ENCODE results near the gene DAB2IP.
"Not testable (repeated sequence)": the region's sequence is repeated elsewhere in the genome, so short reads cannot be mapped to it uniquely, and the experiment has no call there.

Gene DAB2IP

GRCh38 chr9:121609822-121610637 is 41.4 kb upstream of the DAB2IP start:
- no peak for TF ChIP-seq CTCF (IDR thresholded peaks at IDR 0.05; ENCODE audit: low read depth, low read length)
- H3K4me3 ChIP-seq (ENCODE audit: low read depth, low read length): no peak overlapping the region

GRCh38 chr9:121610638-121610953 is 40.8 kb upstream of the DAB2IP start:
- TF ChIP-seq CTCF (IDR thresholded peaks at IDR 0.05; ENCODE audit: low read depth, low read length): no peak
- H3K4me3 ChIP-seq (ENCODE audit: low read depth, low read length): no peak overlapping the region

DNA sequence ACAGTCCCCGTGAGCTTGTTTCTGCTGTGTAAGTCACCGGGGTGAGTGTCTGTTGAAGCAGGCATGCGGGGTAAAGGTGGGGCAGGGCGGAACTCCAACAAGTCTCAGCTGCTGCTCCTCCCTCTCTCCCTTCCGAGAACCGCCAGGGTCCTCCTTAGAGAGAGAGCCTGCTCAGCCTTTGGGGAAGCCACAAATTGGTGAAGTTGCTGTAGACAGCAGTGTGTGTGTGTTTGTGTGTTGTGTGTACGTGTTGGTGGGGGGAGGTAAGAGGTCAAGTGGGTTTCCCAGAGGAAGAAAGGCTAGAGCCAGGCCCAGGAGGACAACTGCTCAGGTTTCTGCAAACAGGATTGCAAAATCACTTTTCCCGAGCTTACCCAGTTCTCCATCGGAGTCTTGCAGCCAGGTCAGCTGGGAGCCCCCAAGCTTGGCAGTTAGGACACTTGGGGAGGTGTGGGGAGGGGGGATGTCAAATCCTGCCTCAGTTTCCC is 38.9 kb upstream of the DAB2IP start:
- H3K4me3 ChIP-seq (ENCODE audit: low read depth, low read length): no peak overlapping the region
- no peak for TF ChIP-seq CTCF (IDR thresholded peaks at IDR 0.05; ENCODE audit: low read depth, low read length)

DNA sequence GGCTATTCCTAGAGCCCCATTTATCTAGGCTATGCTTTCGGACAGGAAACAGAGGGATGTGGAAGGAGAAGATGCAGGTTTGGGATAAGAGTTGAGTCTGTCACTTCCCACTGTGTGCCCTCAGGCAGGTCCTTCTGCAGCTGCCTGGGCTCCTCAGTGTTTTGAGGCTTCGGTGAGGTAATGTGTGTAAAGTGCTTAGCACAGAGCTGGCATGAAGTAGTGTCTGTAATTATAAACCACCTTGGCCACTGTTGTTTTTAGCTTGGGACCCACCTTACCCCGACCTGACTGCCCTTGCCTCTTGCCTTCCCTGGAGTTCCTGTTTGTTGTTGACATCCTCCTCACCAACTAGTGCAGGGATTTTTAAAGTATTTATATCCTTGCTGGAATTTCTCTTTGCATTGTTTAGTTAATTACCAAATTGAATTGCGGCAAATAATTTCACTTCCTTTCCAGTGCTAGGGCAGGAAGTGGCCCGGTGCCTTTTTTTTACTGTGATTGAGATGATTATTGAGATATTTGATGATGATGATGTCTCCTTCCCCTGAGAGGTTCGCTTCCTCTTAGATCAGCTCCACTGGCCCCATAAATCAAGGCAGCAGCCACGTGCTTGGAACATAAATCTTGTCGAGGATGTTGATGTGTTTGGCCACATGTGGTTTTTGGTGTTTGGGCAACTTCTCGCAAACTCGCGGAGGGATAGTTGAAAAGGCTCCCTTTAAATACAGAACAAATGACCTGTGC is 38.3 kb upstream of the DAB2IP start:
- no peak for TF ChIP-seq CTCF (IDR thresholded peaks at IDR 0.05; ENCODE audit: low read depth, low read length)

DNA sequence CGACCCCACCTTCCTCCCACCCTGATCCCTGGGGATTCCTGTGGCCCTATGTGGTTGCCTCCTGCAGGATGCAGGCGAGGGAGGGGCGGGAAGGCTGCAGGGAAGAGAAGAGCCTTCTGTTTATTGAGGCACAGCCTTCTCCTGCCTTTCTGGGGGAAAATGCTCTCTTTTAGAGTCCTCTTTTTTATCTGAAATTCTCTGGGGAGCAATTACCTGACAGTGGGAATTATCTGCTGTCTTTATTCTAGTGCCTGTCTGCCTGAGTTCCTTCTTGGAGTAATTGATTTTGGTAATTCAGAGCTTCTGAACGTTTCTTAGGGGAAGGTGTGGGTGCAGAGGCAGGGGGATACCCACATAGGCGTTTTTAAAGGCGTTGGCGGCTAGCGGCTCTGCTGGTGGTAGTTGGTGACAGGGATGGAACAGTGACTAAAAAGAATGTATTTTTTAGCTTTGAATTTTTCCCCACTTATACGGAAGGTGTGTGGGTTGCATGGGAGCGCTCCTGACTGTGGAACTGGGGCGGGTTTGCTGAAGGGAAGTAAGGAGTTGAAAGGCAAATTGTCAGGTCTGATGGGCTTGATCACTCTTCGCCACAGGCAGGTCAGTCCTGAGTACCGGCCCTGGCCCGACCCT is 35.2 kb upstream of the DAB2IP start:
- H3K4me3 ChIP-seq (ENCODE audit: low read depth, low read length): no peak overlapping the region
- no peak for TF ChIP-seq CTCF (IDR thresholded peaks at IDR 0.05; ENCODE audit: low read depth, low read length)

More for the DNA sequence above, 38.3 kb upstream of the DAB2IP start:
- H3K4me3 ChIP-seq (ENCODE audit: low read depth, low read length): no peak overlapping the region

DNA sequence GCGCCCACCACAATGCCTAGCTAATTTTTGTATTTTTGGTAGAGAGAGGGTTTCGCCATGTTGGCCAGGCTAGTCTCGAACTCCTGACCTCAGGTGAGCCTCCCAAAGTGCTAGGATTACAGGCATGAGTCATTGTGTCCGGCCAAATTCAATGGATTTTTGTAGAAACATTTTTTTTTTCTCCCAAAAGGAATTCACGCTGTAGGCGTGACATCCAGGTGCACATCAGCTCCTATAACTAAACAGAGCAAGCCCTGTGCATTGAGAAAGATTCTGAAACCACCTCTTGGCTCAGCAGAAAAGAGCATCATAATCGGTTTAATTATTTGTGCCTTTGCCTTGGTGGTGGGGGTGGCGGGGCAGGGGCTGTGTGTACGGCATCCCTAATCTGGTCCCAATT is 32.9 kb upstream of the DAB2IP start:
- TF ChIP-seq CTCF (IDR thresholded peaks at IDR 0.05; ENCODE audit: low read depth, low read length): no peak

GRCh38 chr9:121618910-121619309 is 32.5 kb upstream of the DAB2IP start:
- not testable (repeated sequence) for H3K4me3 ChIP-seq (ENCODE audit: low read depth, low read length)

More for the DNA sequence above, 32.9 kb upstream of the DAB2IP start:
- no peak overlapping the region for H3K4me3 ChIP-seq (ENCODE audit: low read depth, low read length)

Measured in WI38 (cell line).